NCI-H1694 (cell line): ENCODE results near the gene ENAH.
"Not testable (repeated sequence)": the region's sequence is repeated elsewhere in the genome, so short reads cannot be mapped to it uniquely, and the experiment has no call there.

Source experiments
- DNase-seq: peaks from one replicate; lab custom pipeline; 2025; lab: John Stamatoyannopoulos, UW

The ENAH gene

DNA sequence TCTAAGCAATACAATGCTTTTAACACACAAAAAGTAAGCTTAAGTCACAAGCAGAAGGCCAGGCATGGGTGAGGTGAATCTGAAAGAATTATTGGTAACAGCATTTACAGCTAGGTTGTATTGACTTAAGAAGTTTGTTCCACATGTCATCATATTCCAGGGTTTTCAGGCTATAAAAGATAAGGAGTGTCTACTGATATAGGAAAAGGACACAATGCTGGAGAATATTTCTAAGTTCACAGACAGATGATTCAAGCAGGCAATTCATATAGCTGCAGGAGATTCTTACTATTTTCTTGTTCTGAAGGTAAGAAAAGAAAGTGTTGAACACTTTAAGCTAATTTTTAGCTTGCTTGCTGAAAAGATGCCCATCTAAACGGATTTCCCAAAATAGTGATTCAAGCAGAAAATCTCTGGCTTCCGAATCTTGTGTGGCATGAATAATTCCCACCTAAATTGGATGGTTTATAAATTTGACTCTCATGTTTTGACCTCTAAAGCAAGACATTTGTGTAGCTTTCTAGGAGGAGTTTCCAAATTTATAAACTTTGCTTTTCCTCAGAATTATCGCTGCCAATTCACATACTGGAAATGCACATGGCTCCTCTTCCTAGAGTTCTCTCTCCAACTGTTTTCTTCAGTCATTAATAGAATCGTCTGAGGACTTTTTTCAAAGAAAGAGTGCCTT is 129.5 kb downstream of the ENAH start:
- DNase-seq = no peak

- DNase-seq = no peak
Measured at GRCh38 chr1:225522588-225523262, 130.2 kb downstream of the ENAH start.

DNA sequence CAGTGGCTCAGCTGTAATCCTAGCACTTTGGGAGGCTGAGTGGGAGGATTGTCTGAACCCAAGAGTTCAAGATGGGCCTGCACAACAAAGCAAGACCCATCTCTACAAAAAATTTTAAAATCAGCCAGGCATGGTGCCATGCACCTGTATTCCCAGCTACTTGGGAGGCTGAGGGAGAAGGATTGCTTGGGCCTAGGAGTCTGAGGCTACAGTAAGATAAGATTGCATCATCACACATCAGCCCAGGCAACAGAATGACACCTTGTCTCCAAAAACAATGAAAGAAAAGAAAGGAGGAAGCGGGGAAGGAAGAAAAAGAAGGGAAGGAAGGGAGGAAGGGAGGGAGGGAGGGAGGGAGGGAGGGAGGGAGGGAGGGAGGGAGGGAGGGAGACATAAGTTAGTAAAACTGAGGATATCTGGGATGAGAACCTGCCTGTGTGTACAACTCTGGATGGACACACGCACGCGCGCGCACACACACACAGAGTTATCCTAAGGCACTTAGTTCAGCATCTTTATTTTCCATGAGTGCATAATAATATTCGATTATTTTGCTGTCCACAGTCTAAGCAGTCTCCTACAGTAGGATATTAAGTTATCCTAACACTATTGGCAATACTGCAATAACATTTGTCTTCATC is 132.2 kb downstream of the ENAH start:
- DNase-seq = no peak

DNA sequence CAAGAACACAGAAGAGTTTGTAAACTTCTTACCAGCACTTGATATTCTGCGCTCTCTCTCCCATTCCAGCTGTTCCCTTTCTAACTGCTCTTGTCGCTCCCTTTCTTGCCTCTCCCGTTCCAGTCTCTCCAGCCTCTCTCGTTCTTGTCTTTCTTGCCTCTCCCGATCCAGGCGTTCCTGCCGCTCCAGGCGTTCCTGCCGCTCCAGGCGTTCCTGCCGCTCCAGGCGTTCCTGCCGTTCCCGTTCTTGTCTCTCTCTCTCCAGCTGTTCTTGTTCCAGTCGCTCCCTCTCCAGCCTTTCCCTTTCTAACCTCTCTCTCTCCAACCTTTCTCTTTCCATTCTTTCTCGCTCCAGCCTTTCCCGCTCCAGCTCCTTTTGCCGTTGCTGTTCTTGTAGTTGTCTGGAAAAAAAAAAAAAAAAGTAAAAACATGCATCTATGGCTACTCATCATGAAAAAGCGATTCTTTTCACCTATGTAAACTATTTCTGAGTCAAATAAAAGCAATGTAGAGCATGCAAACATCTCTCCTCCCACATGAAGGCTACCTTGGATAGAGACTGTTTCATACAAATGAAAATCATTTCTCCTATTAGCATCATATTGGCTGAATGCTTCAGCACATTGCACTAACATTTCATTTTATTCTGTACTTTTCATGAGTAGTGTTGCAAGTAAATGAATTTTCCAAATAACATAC is 133.6 kb downstream of the ENAH start:
- DNase-seq = no peak

GRCh38 chr1:225517697-225518096 is 135.2 kb downstream of the ENAH start:
- DNase-seq = no peak

DNA sequence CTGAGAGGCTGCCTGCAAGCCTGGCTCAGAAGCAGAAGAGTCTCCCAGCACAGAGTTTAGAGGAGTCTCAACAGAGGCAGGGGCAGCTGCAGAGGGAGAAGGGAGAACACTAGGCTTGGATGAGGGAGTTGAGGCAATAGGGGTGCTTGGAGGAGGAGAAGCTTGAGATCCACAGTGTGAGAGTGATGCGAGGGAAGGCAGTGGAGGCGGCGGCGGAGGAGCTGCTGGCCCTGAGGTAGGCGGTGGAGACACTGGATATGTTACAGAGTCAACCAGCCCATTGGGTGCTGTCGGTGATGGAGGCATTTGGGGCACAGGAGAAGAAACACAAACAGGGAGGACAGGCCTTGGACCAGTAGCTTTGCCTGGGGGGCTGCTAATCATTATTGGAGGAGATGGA is 135.7 kb downstream of the ENAH start:
- DNase-seq = no peak

DNA sequence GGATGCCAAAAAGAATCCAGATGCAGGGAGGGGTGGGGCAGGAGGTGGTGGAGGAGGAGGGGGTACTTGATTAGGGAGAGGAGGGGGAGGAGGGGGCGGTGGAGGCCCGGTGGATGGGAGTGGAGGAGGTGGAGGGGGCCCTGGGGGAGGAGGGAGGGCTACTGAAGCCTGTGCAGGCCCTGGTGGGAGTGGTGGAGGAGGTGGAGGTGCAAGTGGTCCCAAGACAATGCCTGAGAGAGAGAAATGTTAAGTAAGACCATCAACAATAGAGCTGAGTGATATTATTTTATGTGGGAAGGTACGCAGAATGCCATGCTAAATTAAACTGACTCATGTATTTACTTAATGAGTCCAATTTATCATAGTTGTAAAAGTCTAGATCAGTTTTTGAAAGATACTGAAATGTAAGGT is 138.2 kb downstream of the ENAH start:
- DNase-seq = no peak

DNA sequence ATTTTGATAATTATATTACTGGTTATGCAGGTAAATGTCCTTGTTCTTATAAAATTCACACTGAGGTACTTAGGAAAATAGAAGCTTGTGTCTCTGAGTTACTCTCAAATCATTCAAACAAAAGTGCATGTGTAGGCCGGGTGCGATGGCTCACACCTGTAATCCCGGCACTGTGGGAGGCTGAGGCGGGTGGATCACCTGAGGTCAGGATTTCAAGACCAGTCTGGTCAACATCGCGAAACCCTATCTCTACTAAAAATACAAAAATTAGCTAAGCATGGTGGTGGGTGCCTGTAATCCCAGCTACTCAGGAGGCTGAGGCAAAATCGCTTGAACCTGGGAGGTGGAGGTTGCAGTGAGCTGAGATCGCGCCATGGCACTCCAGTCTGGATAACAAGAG is 139.3 kb downstream of the ENAH start:
- DNase-seq = not testable (repeated sequence)

DNA sequence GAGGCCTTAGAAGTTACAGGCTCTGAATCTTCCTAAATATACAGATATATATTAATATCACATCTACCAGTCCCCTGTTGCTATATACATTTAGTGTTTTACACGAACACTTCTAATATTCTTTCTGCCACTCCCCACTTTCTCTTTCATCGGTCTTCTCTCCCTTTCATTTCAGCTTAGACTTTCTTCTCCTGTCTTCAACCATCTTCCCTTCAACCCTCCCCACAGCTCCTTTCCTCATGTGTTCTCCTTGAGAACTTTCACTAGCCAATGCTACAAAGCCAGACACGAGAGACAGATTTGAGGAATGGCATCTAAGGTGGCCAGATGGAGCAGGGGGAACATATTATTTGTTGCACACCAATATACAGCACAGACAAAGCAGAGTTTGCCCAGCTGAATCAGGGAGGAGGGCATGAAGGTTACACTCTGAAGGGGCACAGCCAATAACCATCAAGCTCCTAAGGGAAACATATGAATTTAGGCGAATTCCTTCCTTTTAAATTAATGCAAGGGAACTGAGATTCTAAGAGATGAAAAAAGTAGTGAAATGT is 141.0 kb downstream of the ENAH start:
- no peak for DNase-seq

DNA sequence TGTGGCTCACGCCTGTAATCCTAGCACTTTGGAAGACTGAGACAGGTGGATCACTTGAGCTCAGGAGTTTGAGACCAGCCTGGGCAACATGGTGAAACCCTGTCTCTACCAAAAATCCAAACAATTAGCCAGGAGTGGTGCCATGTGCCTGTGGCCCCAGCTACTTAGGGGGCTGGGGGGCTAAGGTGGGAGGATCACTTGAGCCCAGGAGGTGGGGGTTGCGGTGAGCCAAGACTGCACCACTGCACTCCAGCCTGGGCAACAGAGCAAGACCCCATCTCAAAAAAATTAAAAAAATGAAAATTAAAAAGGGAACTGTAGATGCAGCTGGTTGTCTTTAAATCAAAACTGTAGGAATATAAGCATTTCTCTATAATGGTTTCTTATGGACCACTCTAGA is 142.2 kb downstream of the ENAH start:
- not testable (repeated sequence) for DNase-seq

DNA sequence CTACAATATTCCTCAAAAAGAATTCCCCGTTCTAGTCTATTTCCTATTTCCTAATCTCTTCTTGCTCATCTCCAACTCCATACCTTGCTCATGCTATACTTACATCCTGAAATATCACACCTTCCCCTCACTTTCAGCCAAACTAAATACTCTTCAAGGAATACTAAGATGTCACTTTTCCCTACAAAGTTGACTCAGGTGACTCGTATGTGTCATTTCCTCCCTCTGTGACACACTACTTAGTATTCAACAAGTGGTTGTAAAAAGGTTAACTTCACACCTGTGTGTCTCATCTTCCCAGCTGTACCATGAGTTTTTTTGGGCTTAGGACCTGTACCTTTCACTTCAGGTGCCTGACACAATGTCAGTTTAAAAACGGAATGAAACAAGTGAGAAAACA is 143.2 kb downstream of the ENAH start:
- no peak for DNase-seq

- DNase-seq = no peak
Measured at GRCh38 chr1:225509376-225509707, 143.6 kb downstream of the ENAH start.

GRCh38 chr1:225508538-225509375 is 144.2 kb downstream of the ENAH start:
- DNase-seq = no peak

DNA sequence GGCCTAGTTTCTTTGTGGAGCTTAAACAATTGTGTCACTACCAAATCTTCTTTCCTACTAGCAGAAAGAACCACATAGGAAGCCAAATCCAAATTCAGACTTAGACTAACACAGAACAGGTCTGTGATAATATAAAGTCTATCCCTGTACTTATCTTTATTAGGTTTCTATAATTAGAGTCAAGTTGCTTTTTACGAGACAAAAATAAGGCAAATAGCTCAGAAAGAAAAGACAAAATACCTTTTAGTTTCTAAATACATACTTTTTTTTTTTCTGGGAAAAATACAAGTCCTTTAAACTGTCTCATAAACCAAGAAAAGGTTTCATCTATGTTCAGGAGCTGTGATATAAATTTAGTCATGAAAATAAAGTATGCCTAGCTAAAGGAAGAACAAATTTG is 146.2 kb downstream of the ENAH start:
- DNase-seq = no peak

DNA sequence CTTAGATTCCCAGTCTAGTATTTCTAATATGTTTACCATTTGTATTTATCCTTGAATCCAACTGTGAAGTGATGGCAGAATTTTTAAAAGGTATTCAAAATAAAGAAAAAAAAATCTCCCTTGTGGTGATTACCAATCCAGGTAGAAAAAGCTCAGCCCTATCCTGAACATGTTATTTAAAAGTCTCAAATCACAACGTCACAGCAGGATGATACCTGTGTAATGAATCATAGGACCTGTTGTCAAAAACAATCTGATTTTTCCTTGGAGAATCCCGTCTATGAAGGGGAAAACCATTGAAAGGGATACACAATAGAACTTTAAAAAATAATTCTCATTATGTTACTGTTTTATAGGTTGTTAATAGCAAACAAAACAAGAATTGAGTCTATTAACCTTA is 148.1 kb downstream of the ENAH start:
- no peak for DNase-seq

DNA sequence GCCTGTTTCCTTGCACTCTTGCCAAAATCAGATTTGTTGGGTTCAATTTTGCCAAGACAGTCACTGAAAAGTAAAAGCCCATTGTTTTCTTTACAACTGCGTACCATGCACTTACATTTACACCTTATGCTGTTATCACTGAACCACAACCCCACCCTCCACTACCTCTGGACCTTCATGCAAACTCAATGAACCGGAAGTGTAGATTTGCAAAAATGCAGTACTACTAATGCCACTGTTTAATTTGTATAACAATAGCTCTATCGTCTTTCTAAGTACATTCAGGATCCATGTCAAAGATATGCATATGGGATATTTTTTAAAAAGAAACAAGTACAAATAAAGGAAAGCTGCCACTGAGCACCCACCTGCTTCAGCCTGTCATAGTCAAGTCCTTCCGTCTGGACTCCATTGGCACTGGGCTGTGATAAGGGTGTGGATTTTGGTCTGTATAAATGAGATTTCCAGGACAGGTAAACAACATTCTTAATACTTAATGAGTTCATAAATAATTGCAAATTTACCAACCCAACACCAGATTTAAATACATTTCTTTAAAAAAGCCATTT is 152.2 kb downstream of the ENAH start:
- DNase-seq = no peak

DNA sequence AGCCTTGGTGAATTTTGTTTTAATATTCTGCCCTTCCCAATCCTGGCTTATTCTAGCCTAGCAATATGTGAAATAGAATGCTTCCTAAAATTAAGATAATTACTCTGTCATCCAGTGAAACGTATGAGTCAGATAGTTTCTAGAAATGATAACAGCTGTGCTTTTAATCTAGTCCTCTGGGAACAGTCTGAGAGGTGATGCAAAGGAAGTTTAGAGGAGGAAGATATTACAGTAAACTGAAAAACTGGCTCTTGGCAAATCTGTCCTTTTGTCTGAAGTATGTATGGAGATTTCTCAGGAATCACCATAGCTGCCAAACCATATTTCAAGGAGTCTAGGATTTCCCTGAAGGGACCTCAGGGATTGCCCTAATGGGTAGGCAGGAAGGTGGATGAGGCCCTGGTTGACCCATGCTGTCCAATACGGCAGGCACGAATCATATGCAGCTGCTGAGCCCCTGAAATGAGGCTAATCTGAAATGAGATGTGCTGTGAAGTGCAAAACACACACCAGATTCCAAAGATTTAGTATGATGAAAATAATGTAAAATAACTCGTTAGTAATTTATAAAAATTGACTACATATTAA is 154.3 kb downstream of the ENAH start:
- no peak for DNase-seq

GRCh38 chr1:225494789-225495359 is 158.0 kb downstream of the ENAH start:
- DNase-seq = no peak

DNA sequence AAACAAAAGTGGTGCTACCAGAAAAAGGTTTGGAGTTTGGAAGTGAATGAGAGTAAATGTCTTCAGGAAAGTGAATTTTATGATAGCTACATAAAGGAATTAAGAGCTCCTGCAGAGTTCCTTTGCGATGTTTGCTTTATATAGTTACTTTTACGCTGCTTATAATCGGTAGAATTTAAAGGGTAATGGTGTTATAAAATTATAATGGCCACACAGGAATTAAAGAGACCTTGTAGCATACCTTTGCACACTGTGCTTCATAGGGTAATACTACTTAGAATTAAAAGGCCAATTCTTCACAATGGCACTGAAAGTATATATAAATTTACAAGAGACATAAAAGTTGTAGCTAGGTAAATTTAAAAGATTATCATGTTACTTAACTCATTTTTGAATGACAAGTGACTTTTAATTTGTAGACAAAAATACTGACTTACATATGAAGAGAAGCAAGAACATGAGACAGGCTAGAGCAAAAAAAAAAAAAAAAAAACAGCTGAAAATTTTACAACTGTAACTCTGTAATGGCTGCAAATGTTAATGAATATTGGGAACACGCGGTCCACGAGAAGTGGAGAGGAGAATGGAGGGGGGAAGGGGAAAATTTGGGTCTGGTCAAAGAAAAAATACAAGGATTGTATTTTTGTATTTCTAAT is 159.2 kb downstream of the ENAH start:
- no peak for DNase-seq

DNA sequence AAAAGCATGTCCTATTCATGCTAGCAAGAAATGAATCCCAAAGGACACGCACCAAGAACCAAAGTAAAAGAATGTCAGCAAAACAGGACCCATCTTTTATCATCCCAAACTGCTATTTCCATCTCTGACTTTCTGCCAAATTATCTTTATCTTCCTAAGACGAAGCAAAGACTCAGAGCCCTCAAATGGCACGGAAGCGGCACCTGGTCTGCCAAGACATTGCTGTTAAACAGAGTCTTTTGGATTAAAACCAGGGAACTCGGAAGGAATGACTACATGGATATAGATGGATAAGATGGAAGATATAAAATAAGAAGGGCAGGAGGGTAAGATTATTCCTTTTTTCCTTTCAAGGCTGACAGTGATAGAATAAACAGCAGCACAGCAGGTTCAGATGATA is 164.2 kb downstream of the ENAH start:
- no peak for DNase-seq
